ENCODE results near the gene ZNF362. TPM values are rescaled to one million over a fixed set of nuclear protein-coding genes. Genes with fewer than 3 reads are reported as not detected.

ZNF362 gene
- total and polyA plus RNA-seq, 2 experiments from 2014 or later = 11.0 to 12.9 TPM

DNA sequence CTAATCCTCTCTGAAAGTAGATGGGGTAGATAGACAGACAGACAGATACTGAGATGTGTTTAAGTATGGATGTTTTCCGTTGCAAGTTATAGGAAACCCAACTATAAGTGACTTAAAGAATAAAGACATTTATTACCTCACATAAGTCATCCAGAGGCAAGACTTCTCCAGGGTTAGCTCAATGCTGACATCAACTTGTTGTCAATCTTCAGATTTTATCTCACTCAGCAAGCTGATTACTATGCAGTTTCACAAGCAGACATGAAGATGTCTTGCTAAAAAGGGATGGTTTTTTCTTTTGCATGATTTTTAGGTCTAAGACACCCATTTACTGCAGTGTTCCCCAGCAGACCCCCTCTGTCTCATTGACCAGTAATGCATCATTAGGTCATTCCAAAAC, 30.7 kb upstream of the ZNF362 start:
- peaks cover 16% of the 10 kb centered on the region for H3K9me3 Mint-ChIP-seq
- Histone ChIP-seq H3K36me3 (ENCODE audit: insufficient read depth) (no peaks in the 10 kb centered on the region; the same call in 1 of the 2 replicates), H3K79me2 (replicated peaks; ENCODE audit: insufficient read depth) (no peaks in the 10 kb centered on the region), H3K27me3 (ENCODE audit: insufficient read depth) (no peaks in the 10 kb centered on the region), H4K20me1 (replicated peaks; ENCODE audit: insufficient read depth) (no peaks in the 10 kb centered on the region), H3K9me2 (ENCODE audit: insufficient read depth) (0 out of 2 replicates have a peak, but pooled peaks cover 4% of the 10 kb centered on the region), H3F3A (replicated peaks; ENCODE audit: low read depth) (no peaks in the 10 kb centered on the region), H3K4me2 (no peak overlapping the region), H3K27ac (ENCODE audit: low read depth) (no peak overlapping the region), H2AFZ (no peak overlapping the region), H3K4me3 (no peak overlapping the region), H3K4me1 (ENCODE audit: insufficient read depth) (no peaks in the 10 kb centered on the region)
- H3K36me3 Mint-ChIP-seq (ENCODE audit: low read depth) = peaks cover 3% of the 10 kb centered on the region; the same call in 1 of the 3 replicates
- H3K4me3 Mint-ChIP-seq = no peak overlapping the region
- H3K27me3 Mint-ChIP-seq (ENCODE audit: insufficient read depth, low read depth, poor library complexity) = peaks cover 2% of the 10 kb centered on the region
- ATAC-seq = no peak
- H3K27ac Mint-ChIP-seq = no peak overlapping the region
- peaks cover 6% of the 10 kb centered on the region; the same call in 2 of the 3 replicates for H3K4me1 Mint-ChIP-seq
- TF ChIP-seq, protein P1, sequence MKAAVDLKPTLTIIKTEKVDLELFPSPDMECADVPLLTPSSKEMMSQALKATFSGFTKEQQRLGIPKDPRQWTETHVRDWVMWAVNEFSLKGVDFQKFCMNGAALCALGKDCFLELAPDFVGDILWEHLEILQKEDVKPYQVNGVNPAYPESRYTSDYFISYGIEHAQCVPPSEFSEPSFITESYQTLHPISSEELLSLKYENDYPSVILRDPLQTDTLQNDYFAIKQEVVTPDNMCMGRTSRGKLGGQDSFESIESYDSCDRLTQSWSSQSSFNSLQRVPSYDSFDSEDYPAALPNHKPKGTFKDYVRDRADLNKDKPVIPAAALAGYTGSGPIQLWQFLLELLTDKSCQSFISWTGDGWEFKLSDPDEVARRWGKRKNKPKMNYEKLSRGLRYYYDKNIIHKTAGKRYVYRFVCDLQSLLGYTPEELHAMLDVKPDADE (IDR thresholded peaks at IDR 0.05) = no peak
- TF ChIP-seq STAT1 (IDR thresholded peaks at IDR 0.05; ENCODE audit: unreplicated experiment) (no peak), EZH2phosphoT487 (IDR thresholded peaks at IDR 0.05; ENCODE audit: unreplicated experiment) (no peak), CREB1 (CRISPR knock-in tag; IDR thresholded peaks at IDR 0.05; ENCODE audit: low read depth) (no peak), POLR2AphosphoS5 (IDR thresholded peaks at IDR 0.05; ENCODE audit: low read depth) (no peak)
- TF ChIP-seq, protein P2, sequence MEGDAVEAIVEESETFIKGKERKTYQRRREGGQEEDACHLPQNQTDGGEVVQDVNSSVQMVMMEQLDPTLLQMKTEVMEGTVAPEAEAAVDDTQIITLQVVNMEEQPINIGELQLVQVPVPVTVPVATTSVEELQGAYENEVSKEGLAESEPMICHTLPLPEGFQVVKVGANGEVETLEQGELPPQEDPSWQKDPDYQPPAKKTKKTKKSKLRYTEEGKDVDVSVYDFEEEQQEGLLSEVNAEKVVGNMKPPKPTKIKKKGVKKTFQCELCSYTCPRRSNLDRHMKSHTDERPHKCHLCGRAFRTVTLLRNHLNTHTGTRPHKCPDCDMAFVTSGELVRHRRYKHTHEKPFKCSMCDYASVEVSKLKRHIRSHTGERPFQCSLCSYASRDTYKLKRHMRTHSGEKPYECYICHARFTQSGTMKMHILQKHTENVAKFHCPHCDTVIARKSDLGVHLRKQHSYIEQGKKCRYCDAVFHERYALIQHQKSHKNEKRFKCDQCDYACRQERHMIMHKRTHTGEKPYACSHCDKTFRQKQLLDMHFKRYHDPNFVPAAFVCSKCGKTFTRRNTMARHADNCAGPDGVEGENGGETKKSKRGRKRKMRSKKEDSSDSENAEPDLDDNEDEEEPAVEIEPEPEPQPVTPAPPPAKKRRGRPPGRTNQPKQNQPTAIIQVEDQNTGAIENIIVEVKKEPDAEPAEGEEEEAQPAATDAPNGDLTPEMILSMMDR (conservative IDR thresholded peaks at IDR 0.05; ENCODE audit: low read depth in 2 of 2) = no peak
- DNase-seq (ENCODE audit: low spot score) = no peak

DNA sequence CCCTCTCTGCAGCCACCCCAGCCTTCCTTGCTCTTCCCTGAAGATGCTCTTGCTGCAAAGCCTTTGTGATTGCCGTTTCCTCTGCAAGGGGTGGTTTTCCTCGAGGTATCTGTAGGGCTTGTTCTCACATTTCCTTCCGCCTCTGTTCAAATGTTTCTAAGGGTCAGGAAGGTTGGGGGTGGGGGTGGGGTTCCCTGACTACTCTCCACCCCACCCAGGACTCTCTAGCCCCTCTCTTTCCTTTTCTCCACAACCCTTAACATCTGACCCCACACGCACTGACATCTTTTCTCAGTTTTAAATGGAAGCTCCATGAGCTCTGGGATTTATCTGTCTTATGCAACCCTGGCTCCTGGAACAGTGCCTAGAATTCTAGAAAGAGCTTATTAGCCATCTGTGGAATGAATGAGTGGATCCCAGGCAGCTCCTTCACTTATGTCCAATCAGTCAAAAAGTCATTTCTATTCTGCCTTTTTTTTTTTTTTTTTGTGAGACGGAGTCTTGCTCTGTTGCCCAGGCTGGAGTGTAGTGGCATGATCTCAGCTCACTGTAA, 27.3 kb upstream of the ZNF362 start:
- no peak overlapping the region for H2AFZ ChIP-seq
- no peak overlapping the region for H3K4me3 ChIP-seq
- no peak overlapping the region for H3K27ac Mint-ChIP-seq
- H3K27ac ChIP-seq (ENCODE audit: low read depth) = no peak overlapping the region
- H3F3A ChIP-seq (replicated peaks; ENCODE audit: low read depth) = no peaks in the 10 kb centered on the region
- H4K20me1 ChIP-seq (replicated peaks; ENCODE audit: insufficient read depth) = no peaks in the 10 kb centered on the region
- no peak overlapping the region for H3K4me2 ChIP-seq
- ATAC-seq = no peak
- peaks cover 9% of the 10 kb centered on the region for H3K9me3 Mint-ChIP-seq
- H3K36me3 ChIP-seq (ENCODE audit: insufficient read depth) = no peaks in the 10 kb centered on the region; the same call in 1 of the 2 replicates
- H3K4me3 Mint-ChIP-seq = no peak overlapping the region
- H3K27me3 Mint-ChIP-seq (ENCODE audit: insufficient read depth, low read depth, poor library complexity) = peaks cover 3% of the 10 kb centered on the region
- H3K4me1 Mint-ChIP-seq = peaks cover 6% of the 10 kb centered on the region
- no peak for DNase-seq (ENCODE audit: low spot score)
- H3K79me2 ChIP-seq (replicated peaks; ENCODE audit: insufficient read depth) = no peaks in the 10 kb centered on the region
- H3K36me3 Mint-ChIP-seq (ENCODE audit: low read depth) = 0 out of 3 replicates have a peak, but pooled peaks cover under 1% of the 10 kb centered on the region
- no peaks in the 10 kb centered on the region for H3K9me2 ChIP-seq (ENCODE audit: insufficient read depth)
- H3K4me1 ChIP-seq (ENCODE audit: insufficient read depth) = no peaks in the 10 kb centered on the region
- H3K27me3 ChIP-seq (ENCODE audit: insufficient read depth) = no peaks in the 10 kb centered on the region
- no peak for TF ChIP-seq EZH2phosphoT487 (IDR thresholded peaks at IDR 0.05; ENCODE audit: unreplicated experiment)
- TF ChIP-seq, protein P1 (IDR thresholded peaks at IDR 0.05) = no peak
- no peak for TF ChIP-seq JUNB (IDR thresholded peaks at IDR 0.05; ENCODE audit: unreplicated experiment)
- TF ChIP-seq, protein P2 (conservative IDR thresholded peaks at IDR 0.05; ENCODE audit: low read depth in 2 of 2) = no peak
- no peak for TF ChIP-seq EZH2 (IDR thresholded peaks at IDR 0.05; ENCODE audit: low read depth, unreplicated experiment)
- TF ChIP-seq, protein P3, sequence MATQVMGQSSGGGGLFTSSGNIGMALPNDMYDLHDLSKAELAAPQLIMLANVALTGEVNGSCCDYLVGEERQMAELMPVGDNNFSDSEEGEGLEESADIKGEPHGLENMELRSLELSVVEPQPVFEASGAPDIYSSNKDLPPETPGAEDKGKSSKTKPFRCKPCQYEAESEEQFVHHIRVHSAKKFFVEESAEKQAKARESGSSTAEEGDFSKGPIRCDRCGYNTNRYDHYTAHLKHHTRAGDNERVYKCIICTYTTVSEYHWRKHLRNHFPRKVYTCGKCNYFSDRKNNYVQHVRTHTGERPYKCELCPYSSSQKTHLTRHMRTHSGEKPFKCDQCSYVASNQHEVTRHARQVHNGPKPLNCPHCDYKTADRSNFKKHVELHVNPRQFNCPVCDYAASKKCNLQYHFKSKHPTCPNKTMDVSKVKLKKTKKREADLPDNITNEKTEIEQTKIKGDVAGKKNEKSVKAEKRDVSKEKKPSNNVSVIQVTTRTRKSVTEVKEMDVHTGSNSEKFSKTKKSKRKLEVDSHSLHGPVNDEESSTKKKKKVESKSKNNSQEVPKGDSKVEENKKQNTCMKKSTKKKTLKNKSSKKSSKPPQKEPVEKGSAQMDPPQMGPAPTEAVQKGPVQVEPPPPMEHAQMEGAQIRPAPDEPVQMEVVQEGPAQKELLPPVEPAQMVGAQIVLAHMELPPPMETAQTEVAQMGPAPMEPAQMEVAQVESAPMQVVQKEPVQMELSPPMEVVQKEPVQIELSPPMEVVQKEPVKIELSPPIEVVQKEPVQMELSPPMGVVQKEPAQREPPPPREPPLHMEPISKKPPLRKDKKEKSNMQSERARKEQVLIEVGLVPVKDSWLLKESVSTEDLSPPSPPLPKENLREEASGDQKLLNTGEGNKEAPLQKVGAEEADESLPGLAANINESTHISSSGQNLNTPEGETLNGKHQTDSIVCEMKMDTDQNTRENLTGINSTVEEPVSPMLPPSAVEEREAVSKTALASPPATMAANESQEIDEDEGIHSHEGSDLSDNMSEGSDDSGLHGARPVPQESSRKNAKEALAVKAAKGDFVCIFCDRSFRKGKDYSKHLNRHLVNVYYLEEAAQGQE (IDR thresholded peaks at IDR 0.05; ENCODE audit: unreplicated experiment) = no peak
- no peak for TF ChIP-seq POLR2AphosphoS5 (IDR thresholded peaks at IDR 0.05; ENCODE audit: low read depth)
